ENCODE results near the gene HM13. TPM values are rescaled to one million over a fixed set of nuclear protein-coding genes. Genes with fewer than 3 reads are reported as not detected.
"Not testable (repeated sequence)": the region's sequence is repeated elsewhere in the genome, so short reads cannot be mapped to it uniquely, and the experiment has no call there.

Gene HM13
- total RNA-seq, 1 experiment from 2014 or later = 97.3 TPM

- DNase-seq (ENCODE audit: extremely low read depth, low read depth) = no peak
Observed at GRCh38 chr20:31580706-31581105, 66.5 kb downstream of the HM13 start.

GRCh38 chr20:31581391-31581790 is 67.1 kb downstream of the HM13 start:
- DNase-seq (ENCODE audit: extremely low read depth, low read depth) = no peak

- no peak for DNase-seq (ENCODE audit: extremely low read depth, low read depth)
Observed at GRCh38 chr20:31587545-31588389, 73.5 kb downstream of the HM13 start.

GRCh38 chr20:31590717-31591225 is 76.5 kb downstream of the HM13 start:
- DNase-seq (ENCODE audit: extremely low read depth, low read depth) = no peak

GRCh38 chr20:31593221-31594001 is 79.2 kb downstream of the HM13 start:
- peak; percentile 83 for DNase-seq (ENCODE audit: extremely low read depth, low read depth)

- DNase-seq (ENCODE audit: extremely low read depth, low read depth) = no peak
Observed at GRCh38 chr20:31594002-31594557, 79.8 kb downstream of the HM13 start.

- DNase-seq (ENCODE audit: extremely low read depth, low read depth) = no peak
Observed at GRCh38 chr20:31594558-31595379, 80.5 kb downstream of the HM13 start.

- DNase-seq (ENCODE audit: extremely low read depth, low read depth) = no peak
Observed at GRCh38 chr20:31595380-31595653, 81.1 kb downstream of the HM13 start.

GRCh38 chr20:31595654-31596411 is 81.6 kb downstream of the HM13 start:
- no peak for DNase-seq (ENCODE audit: extremely low read depth, low read depth)

- DNase-seq (ENCODE audit: extremely low read depth, low read depth) = not testable (repeated sequence)
Observed at GRCh38 chr20:31596412-31596715, 82.1 kb downstream of the HM13 start.

- no peak for DNase-seq (ENCODE audit: extremely low read depth, low read depth)
Observed at GRCh38 chr20:31596831-31597480, 82.7 kb downstream of the HM13 start.

- DNase-seq (ENCODE audit: extremely low read depth, low read depth) = no peak
Observed at GRCh38 chr20:31597481-31597855, 83.2 kb downstream of the HM13 start.

- no peak for DNase-seq (ENCODE audit: extremely low read depth, low read depth)
Observed at GRCh38 chr20:31602431-31602778, 88.2 kb downstream of the HM13 start.

GRCh38 chr20:31602779-31603441 is 88.7 kb downstream of the HM13 start:
- no peak for DNase-seq (ENCODE audit: extremely low read depth, low read depth)

GRCh38 chr20:31603822-31604566 is 89.8 kb downstream of the HM13 start:
- DNase-seq (ENCODE audit: extremely low read depth, low read depth) = peak; percentile 94

GRCh38 chr20:31604567-31605030 is 90.4 kb downstream of the HM13 start:
- no peak for DNase-seq (ENCODE audit: extremely low read depth, low read depth)

GRCh38 chr20:31605031-31605901 is 91.0 kb downstream of the HM13 start, which contains the start of gene ID1:
ID1 (plus strand) TSS chr20:31605289; CDS start chr20:31605388, 99 bp downstream.
- peak; percentile 97 for DNase-seq (ENCODE audit: extremely low read depth, low read depth)

Data from NCI-H460 (cell line).